ENCODE measurements around the gene POM121C. TPM values are rescaled to one million over a fixed set of nuclear protein-coding genes. Genes with fewer than 3 reads are reported as not detected.
A peak's percentile ranks its signal among the peaks of the same experiment; 100 is the strongest.
"Not testable (repeated sequence)": the region's sequence is repeated elsewhere in the genome, so short reads cannot be mapped to it uniquely, and the experiment has no call there.

Gene POM121C
- total and polyA plus RNA-seq, 2 donors, result 16.3 to 21.6 TPM

DNA sequence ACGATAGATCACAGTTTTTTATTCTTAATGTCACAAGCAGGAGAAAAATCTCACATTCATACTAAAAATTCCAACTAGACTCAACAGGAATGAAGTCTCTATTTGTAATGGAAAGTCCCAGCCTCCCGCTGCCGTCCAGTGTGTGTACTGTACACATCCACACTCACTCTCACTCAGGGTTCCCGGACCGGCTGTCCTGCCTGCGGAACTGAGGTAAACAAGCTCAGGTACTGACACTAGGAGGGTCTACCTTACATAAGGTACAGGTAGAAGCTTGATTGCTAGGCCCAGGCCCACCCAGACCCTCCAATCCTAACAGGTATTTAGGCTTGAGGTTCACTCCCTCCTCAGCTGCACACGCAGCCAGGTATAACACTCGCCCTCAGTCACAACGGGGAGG, 69.3 kb downstream of the POM121C start:
- not testable (repeated sequence) for H3K4me1 ChIP-seq (ENCODE audit: insufficient read depth); DNase-seq (ENCODE audit: extremely low spot score); H3K27ac ChIP-seq (ENCODE audit: low read depth); H3K4me3 ChIP-seq (ENCODE audit: low read depth, low read length); H3K36me3 ChIP-seq (ENCODE audit: insufficient read depth)
- WGBS, result 88% methylated on average over 8 of the region's 9 CpGs

DNA sequence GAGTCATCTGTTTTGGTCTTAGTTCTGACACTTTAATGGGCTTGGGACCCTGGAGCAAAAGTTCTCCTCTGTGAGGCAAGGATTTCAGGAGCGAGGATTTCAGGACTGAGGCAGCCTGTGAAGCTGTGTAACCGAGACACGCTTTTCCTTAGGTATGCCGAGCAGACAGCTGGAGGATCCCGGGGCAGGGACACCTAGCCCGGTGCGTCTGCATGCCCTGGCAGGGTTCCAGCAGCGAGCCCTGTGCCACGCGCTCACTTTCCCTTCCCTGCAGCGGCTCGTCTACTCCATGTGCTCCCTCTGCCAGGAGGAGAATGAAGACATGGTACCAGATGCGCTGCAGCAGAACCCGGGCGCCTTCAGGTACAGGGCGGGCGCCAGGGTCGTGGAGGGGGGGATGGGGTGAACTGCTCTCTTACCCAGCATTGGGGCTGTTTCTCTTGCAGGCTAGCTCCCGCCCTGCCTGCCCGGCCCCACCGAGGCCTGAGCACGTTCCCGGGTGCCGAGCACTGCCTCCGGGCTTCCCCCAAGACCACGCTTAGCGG, 70.2 kb downstream of the POM121C start:
- 84% methylated on average over 18 of the region's 27 CpGs for WGBS
- not testable (repeated sequence) for H3K4me3 ChIP-seq (ENCODE audit: low read depth, low read length); H3K4me1 ChIP-seq (ENCODE audit: insufficient read depth); H3K27ac ChIP-seq (ENCODE audit: low read depth); H3K36me3 ChIP-seq (ENCODE audit: insufficient read depth); DNase-seq (ENCODE audit: extremely low spot score)

DNA sequence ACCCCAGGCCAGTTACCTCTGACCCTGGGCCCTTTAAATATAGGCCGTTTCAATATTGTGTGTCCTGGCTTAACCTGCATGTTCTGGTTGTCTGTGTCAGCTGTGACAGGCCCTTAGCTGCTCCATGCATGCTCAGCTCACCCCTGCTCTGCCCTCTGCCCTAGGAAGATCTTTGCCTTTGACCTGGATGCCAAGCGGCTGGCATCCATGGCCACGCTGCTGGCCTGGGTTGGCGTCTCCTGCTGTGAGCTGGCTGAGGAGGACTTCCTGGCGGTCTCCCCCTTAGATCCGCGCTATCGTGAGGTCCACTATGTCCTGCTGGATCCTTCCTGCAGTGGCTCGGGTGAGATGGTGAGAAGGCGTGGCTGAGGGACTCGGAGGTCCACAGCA, 70.7 kb downstream of the POM121C start:
- 79% methylated on average over 11 of the region's 11 CpGs for WGBS
- not testable (repeated sequence) for H3K27ac ChIP-seq (ENCODE audit: low read depth)

DNA sequence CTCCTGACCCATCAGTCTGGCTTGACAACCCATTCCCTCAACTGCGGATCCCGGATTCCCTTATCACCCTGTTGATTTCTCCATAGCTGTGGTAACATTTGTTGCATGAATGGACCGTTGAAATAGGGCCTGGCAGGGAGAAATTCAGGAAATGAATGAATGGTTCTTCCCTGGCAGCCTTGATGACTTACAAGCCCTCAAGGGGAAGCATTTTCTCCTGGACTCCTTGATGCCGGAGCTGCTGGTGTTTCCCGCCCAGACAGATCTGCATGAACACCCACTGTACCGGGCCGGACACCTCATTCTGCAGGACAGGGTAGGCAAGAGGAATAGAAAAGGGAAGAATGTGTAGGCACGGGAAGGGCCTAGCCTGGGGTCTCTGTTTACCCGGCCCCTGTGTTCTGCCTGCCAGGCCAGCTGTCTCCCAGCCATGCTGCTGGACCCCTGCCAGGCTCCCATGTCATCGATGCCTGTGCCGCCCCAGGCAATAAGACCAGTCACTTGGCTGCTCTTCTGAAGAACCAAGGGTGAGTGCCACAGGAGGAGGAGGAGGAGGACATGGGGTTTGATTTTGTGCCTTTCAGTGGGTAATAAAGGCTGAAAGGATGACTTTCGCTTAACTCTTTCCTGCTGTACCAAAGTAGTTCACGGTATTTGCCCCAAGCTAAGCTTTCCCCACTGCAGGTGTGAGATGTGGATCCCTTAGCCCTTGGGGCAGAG, 71.2 kb downstream of the POM121C start:
- 66% methylated on average over 12 of the region's 13 CpGs for WGBS
- not testable (repeated sequence) for DNase-seq (ENCODE audit: extremely low spot score); H3K4me3 ChIP-seq (ENCODE audit: low read depth, low read length); H3K4me1 ChIP-seq (ENCODE audit: insufficient read depth); H3K36me3 ChIP-seq (ENCODE audit: insufficient read depth); H3K27ac ChIP-seq (ENCODE audit: low read depth)

More for the DNA sequence above, 70.7 kb downstream of the POM121C start:
- not testable (repeated sequence) for H3K36me3 ChIP-seq (ENCODE audit: insufficient read depth); H3K4me1 ChIP-seq (ENCODE audit: insufficient read depth); H3K4me3 ChIP-seq (ENCODE audit: low read depth, low read length); DNase-seq (ENCODE audit: extremely low spot score)

DNA sequence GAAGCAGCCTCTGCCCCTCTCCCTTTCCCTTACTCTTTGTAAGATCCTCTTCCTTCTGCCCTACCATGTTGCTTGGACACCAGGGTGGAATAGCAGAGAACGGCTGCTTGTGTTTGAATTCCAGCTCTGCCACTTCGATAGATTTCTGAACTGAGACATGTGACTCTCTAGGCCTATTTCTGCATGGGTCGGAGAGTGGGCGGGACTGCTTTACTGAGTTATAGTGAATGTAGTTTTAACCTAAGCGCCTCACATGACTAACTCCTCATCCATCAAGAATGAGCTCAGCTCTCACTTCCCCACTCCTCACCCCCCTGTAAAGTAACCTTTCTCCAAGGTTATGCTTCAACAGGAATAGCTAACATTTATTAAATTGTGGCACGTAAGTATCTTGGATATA, 71.9 kb downstream of the POM121C start:
- H3K27ac ChIP-seq (ENCODE audit: low read depth); H3K4me3 ChIP-seq (ENCODE audit: low read depth, low read length); DNase-seq (ENCODE audit: extremely low spot score); H3K36me3 ChIP-seq (ENCODE audit: insufficient read depth); H3K4me1 ChIP-seq (ENCODE audit: insufficient read depth): not testable (repeated sequence)
- WGBS, result 80% methylated on average over 5 of the region's 6 CpGs

DNA sequence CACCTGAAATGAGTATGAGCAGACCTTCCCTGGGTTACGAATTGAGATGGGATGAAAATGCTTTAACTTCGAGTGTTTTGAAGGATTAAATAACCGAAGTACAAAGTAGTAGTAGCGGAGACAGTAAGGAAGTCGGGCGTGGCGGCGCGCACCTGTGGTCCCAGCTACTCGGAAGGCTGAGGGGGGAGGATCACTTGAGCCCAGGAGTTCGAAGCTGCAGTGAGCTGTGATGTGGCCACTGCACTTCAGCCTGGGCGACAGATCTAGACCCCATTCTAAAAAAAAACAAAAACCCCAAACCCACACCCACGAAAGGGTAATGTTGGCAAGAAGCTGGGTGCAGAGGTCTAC, 75.3 kb downstream of the POM121C start:
- H3K27ac ChIP-seq (ENCODE audit: low read depth); DNase-seq (ENCODE audit: extremely low spot score); H3K36me3 ChIP-seq (ENCODE audit: insufficient read depth); H3K4me3 ChIP-seq (ENCODE audit: low read depth, low read length); H3K4me1 ChIP-seq (ENCODE audit: insufficient read depth): not testable (repeated sequence)
- no CpG with 5 or more reads among the region's 13 CpGs for WGBS

DNA sequence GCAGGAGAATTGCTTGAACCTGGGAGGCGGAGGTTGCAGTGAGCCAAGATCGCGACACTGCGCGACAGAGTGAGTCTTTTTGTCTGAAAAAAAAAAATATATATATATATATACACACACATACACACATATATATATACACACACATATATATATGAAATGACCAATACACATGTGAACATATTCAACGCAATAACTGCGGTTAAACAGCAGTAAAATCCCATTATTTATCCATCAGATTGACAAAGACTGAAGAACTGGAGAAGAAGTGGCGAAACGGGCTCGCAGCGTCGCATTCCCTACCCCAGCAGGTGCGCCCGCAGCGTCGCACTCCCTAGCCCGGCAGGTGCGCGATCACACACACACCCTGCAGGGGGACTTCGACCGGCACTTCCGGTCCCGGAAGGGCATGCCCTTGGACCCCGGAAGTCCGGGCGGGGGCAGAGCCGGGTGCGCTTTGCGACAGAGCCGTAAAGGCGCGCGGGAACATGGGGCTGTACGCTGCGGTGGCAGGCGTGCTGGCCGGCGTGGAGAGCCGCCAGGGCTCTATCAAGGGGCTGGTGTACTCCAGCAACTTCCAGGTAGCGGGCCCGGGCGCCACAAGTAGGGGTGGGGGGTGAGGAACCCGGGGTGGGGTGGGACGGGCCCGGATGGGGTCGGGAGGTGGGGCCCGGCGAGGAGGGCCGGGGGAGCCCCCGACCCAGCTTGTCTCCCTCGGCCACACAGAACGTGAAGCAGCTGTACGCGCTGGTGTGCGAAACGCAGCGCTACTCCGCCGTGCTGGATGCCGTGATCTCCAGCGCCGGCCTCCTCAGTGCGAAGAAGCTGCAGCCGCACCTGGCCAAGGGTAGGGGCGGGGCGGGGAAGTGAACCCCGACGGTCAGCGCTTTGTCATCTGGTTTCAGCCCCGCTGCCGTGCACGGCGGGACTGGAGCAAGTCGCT, 75.9 kb downstream of the POM121C start:
- not testable (repeated sequence) for DNase-seq (ENCODE audit: extremely low spot score); H3K36me3 ChIP-seq (ENCODE audit: insufficient read depth)
- 25% methylated on average over 10 of the region's 74 CpGs for WGBS

DNA sequence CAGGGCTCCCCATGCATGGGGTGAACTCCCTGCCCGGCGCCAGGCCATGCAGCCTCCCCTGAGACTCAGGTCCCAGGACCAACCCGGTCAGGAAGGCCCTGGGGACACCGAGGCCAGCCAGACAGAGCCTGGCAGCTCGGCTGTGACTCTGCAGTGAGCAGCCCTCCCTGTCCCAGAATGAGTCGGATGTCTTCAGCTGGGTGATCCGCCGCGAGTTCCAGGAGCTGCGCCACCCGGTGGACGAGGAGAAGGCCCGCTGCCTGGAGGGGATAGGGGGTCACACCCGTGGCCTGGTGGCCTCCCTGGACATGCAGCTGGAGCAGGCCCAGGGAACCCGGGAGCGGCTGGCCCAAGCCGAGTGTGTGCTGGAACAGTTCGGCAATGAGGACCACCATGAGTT, 81.4 kb downstream of the POM121C start:
- not testable (repeated sequence) for H3K27ac ChIP-seq (ENCODE audit: low read depth); H3K36me3 ChIP-seq (ENCODE audit: insufficient read depth); DNase-seq (ENCODE audit: extremely low spot score); H3K4me3 ChIP-seq (ENCODE audit: low read depth, low read length); H3K4me1 ChIP-seq (ENCODE audit: insufficient read depth)
- WGBS, result 65% methylated on average over 4 of the region's 18 CpGs

More for the DNA sequence above, 75.9 kb downstream of the POM121C start:
- H3K4me3 ChIP-seq (ENCODE audit: low read depth, low read length), result peak overlapping the region; percentile 33
- not testable (repeated sequence) for H3K4me1 ChIP-seq (ENCODE audit: insufficient read depth); H3K27ac ChIP-seq (ENCODE audit: low read depth)

DNA sequence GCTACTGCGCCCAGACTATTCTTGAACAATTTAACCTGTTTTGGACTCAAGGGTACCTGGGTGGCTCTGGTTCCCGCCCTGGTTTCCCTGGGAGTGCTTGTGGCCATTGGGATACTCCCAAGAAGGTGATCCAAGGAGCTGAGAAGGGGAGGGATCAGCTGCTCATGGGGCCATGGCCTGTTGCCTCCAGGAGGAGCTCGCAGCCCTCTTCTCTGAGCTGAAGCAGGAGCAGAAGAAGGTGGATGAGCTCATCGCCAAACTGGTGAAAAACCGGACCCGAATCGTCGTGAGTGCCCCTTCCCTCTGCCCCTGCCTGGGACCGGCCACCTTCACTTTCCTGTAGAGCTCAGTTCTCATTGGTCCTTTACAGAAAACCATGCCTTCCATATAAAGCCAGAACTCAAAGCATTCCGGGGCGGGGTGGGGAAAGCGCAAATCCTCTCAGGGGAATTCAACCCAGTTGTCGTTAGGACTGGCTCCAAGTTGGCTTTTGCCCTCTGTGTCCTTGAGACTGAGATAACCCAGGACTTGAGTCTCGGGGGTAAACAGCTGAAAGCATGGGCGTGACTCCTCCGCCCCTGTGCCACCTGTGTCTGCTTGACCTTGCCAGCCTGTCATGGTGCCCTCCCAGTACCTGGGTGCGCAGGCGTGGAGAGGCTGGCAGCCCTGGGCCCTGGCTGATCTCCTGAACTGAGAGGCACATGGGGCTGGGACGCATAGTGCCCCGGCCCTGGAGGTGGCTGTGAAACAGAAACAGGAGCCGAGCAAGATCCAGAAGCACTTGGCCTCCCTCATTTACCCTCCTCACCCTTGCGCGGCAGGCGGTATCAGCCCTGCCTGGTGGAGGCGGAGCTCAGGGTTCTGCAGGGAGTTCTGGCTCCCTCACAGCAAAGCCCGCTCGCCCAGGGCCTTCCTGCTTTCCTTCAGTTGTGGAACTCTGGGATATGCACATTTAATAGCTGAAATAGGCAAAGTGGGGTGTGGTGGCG, 82.3 kb downstream of the POM121C start:
- H3K4me3 ChIP-seq (ENCODE audit: low read depth, low read length); H3K36me3 ChIP-seq (ENCODE audit: insufficient read depth); H3K4me1 ChIP-seq (ENCODE audit: insufficient read depth); DNase-seq (ENCODE audit: extremely low spot score); H3K27ac ChIP-seq (ENCODE audit: low read depth): not testable (repeated sequence)
- whole genome bisulfite sequencing, result no CpG with 5 or more reads among the region's 28 CpGs

DNA sequence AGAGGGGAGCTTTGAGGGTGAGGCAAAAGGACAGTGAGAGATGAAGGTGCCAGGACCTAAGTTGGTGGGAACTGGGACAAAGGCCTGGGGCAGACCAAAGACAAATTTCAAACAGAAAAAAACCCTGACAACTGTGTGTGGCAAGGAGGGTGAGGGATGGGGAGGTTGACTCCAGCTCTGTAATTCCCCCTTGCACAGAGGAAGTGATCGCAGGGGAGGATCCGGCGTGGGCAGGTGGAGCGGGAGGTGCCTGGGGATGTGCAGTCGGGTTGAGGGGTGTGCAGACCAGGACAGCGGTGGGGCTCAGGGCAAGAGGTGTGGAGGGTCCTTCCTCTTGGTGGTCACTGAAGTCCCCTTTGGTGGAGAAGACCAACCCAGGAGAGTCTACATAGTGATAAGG, 85.5 kb downstream of the POM121C start:
- WGBS, result no CpG with 5 or more reads among the region's 6 CpGs
- H3K27ac ChIP-seq (ENCODE audit: low read depth); DNase-seq (ENCODE audit: extremely low spot score); H3K4me3 ChIP-seq (ENCODE audit: low read depth, low read length); H3K36me3 ChIP-seq (ENCODE audit: insufficient read depth); H3K4me1 ChIP-seq (ENCODE audit: insufficient read depth): not testable (repeated sequence)

DNA sequence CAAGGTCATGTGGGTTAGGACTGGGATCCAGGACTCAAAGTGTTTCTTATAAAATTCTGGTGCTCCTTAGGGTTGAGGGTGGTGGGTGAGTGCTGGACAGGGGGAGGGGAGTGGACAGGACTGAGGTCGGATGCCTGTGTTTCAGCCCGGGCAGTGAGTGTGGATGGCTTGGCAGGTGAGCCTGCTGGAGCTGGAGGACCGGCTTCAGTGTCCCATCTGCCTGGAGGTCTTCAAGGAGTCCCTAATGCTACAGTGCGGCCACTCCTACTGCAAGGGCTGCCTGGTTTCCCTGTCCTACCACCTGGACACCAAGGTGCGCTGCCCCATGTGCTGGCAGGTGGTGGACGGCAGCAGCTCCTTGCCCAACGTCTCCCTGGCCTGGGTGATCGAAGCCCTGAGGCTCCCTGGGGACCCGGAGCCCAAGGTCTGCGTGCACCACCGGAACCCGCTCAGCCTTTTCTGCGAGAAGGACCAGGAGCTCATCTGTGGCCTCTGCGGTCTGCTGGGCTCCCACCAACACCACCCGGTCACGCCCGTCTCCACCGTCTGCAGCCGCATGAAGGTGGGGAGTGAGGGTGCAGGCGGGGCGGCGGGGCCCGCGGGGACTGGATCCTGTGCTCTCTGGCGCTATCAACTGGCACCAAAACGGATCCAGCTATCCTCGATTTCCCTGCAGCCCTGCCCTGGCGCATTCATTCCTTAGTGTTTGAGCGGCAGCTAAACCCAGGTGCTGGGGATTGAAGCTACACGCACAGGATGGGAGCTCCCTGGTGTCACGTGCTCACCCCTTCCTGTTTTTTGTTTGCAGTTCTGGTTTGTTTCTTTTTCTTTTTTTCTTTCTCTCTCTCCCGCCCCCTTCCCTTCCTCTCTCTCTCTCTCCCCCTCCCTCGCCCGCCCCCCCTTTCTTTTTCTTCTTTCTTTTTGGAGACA, 87.1 kb downstream of the POM121C start:
- 76% methylated on average over 4 of the region's 34 CpGs for WGBS
- not testable (repeated sequence) for H3K27ac ChIP-seq (ENCODE audit: low read depth); DNase-seq (ENCODE audit: extremely low spot score); H3K4me3 ChIP-seq (ENCODE audit: low read depth, low read length); H3K4me1 ChIP-seq (ENCODE audit: insufficient read depth); H3K36me3 ChIP-seq (ENCODE audit: insufficient read depth)

DNA sequence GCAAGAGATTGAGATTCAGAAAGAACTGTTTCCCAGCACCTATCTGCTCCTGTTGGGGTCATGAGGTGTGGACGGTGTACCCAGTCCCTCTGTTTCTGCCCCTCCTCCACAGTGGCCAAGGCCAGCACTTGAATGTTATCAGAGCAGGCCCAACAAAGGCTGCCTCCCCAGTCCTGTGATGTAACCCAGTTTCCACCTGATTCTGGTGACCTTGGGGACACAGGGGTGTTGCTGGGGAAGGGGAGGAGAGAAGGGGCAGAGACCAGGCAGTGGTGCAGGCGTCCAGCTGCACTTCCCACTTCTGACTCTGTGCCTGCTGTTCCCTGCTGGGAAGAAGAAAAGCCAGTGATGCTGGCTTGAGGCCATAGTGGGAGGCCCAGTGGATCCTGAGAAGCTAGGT, 88.2 kb downstream of the POM121C start:
- not testable (repeated sequence) for H3K36me3 ChIP-seq (ENCODE audit: insufficient read depth); H3K4me3 ChIP-seq (ENCODE audit: low read depth, low read length); H3K4me1 ChIP-seq (ENCODE audit: insufficient read depth); DNase-seq (ENCODE audit: extremely low spot score); H3K27ac ChIP-seq (ENCODE audit: low read depth)
- WGBS, result no CpG with 5 or more reads among the region's 2 CpGs

Measured in urinary bladder (tissue), 4 donors.